DMS 273 (cell line): ENCODE results near the gene TXLNG.

Experiments used
- DNase-seq: peaks from one replicate; lab custom pipeline; 2025; ENCODE audit not compliant: unreplicated experiment; lab: John Stamatoyannopoulos, UW

TXLNG gene

GRCh38 chrX:16870862-16871815, 84.9 kb downstream of the TXLNG start:
- DNase-seq = peak; percentile 79

DNA sequence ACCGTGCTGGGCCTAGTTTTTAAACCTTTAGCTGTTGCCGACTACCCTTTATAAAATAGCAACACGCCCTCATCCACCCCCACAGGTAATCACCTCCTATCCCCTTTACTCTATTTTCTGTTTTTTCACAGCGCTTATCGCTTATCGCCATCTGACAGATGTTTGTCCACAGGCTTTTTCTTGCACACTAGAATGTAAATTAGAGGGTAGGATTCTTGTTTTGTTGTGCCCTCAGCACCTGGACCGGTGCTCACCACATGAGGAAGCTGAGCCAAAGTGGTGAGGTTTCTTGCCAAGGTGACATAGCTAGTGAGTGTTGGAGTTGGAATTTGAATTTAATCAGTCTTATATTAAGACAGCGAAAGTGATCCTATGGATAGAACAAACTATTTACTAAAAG, 86.8 kb downstream of the TXLNG start:
- no peak for DNase-seq

- DNase-seq = no peak
These were observed 88.3 kb downstream of the TXLNG start for GRCh38 chrX:16874458-16875095.

- DNase-seq = no peak
These were observed 90.4 kb downstream of the TXLNG start for GRCh38 chrX:16876696-16877095.

DNA sequence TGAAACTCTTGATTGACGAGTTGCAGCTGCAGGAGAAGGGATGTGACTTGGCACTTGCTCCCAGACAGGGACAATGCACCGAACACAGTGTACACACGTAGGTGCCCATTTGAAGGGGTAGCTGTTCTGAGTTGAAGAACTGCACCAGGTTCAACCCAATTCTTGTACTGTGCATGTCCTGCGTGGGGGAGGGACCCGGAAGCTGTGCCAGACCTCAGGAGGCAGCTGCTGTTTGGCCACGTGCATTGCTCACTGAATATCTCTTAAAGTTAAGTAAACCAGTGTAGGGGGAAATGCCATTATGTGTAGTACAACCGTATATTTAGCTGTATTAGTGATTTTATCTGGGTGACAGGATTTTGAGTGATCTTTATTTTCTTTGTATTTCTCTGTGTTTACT, 95.9 kb downstream of the TXLNG start:
- DNase-seq = peak; percentile 65

DNA sequence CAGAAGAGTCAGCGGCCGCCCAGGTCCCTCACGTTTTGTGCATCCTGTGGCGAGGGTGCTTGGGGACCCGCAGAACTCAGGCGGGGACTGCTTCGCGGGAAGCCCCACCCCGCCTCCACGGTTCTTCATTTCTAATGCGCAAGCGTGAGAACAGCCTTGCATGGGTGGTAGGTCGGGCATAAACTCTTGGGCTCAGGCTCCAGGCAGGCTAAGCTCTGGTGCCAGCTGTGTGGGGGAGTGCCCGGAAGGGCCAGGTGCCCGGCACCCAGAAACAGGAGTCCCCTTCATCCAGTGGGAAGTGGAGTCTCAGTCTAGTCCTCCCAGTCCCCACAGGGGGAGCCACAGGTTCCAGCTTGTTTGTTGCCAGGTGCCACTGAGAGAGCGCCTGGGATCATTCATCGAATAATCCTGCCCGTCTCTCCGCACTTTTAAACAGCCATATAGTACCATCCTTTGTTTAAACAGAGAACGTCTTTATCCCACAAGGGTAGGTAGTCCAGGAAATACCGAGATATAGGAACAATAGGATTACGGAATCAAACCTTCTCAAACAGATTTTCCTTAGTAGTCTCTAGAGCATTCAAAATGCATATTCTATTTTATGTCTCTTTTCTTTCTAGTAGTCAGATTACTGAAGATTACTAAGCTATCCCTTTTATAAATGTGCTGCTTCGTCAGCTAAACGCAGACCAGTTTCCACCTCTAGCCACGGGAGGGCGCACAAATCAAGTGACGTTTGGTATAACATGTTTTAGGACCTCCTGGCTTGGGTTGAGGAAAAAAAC, 96.6 kb downstream of the TXLNG start:
- DNase-seq = peak; percentile 94

- DNase-seq = no peak
These were observed 97.2 kb downstream of the TXLNG start for GRCh38 chrX:16883487-16883804.

DNA sequence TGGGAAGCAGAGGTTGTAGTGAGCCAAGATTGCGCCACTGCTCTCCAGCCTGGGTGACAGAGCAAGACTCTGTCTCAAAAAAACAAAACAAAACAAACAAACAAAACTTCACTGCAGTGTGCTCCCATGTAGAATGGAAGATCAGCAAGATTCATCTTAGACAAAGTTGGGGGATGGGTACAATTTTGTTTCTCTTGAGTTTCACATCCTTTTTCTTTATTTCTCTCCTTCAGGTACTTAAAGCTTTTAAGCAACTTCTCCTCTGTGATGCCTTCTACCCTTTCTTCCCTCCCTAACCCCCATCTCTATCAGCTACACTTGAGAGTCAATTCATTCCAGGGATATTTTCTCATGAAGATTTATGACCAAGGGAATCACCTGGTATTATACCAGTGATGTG, 99.4 kb downstream of the TXLNG start:
- no peak for DNase-seq

- peak; percentile 98 for DNase-seq
These were observed 106.5 kb downstream of the TXLNG start for GRCh38 chrX:16892504-16893362.
